HG03571 (cell line): ENCODE measurements around the gene PGM5.
"Not testable (repeated sequence)": the region's sequence is repeated elsewhere in the genome, so short reads cannot be mapped to it uniquely, and the experiment has no call there.

Experiments used
- ATAC-seq: cut with Tn5 transposase; IDR thresholded peaks from one replicate; pipeline ENCODE4 v1.9.1; 2021; ENCODE audit not compliant: unreplicated experiment

The PGM5 gene

DNA sequence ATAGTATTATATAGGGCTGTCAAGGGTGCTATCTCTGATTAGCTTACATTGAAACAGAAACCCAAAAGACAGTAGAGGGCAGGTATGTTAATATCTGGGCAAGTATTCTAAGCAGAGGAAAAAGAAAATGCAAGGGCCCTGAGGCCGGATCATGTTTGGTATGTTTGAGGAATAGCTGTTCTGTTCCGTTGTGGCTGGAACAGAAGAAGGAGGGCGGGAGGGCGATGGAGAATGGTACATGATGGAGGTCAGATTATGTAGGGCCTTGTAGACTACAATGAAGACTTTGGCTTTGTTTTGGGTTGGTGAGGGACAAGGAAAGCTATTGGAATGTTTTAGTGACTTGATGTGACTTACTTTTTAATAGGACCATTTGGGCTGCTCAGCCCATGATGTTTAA lies 19.4 kb downstream of the PGM5 start:
- ATAC-seq: not testable (repeated sequence)

- ATAC-seq: peak; percentile 89
Measured at GRCh38 chr9:68377723-68378122, 21.3 kb downstream of the PGM5 start.

- not testable (repeated sequence) for ATAC-seq
Measured at GRCh38 chr9:68383894-68384293, 27.5 kb downstream of the PGM5 start.

DNA sequence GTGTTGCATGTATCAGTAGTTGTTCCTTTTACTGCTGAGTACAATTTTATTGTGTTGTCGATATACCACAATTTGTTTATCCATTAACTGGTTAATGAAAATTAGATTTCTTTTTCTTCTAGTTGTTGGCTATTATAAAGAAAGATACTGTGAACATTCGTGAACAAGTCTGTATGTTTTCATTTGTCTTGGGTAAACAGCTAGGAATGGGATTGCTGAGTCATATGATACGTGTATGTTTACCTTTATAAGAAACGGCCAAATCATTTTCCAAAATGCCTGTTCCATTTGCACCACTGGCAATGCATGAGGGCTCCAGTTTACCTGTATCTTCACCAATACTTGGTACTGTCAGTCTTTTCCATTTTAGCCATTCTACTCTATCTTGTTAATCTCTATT lies 33.1 kb downstream of the PGM5 start:
- ATAC-seq: not testable (repeated sequence)

DNA sequence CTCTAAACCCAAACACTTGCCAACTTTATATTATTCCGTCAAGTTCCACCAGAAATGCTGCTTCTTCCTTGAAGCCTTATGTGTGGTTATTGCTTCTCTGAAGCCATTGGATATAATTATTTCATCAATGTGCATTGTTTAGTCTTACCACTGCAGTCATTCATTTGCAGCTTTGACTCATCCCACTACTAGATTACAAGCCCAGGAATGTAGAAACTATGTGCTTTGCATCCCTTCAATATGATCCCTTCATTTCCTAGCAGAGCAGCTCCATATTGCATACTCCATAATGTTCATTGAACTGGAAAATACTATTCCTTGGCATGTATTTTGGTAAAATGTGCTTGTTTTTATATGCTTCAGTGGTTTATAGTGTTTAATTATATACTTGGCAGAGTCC lies 34.3 kb downstream of the PGM5 start:
- not testable (repeated sequence) for ATAC-seq

DNA sequence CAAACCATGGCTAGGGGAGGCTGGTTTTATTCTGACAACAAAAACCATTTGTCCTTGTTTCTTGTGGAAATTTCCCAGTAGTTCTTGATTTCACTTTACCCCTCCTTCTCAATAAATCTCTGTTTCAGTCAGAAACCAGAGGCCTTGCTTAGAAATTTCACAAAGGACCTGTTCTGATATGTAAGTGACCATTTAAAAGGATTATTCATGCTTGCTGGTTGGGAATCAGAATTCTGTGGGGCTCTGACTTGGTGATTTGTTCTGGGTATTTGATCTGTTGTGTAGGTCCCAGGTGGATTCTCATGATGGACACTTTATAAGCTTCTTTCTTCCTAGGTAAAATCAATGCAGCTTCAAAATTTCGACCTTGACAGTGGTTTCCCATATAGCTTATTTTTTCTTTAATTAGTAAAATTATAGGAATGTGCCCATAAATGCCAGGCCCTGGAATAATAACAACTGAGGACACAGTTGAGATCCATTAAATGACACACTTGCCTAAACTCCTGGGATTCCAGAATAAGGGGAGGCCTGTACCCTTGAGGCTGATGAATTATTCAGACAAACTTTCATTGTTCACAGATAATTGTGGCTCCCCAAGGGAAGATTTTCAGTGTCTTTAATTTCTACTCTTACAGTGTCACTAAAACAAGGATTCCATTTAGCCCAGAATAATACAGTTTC lies 40.1 kb downstream of the PGM5 start:
- ATAC-seq: not testable (repeated sequence)

- not testable (repeated sequence) for ATAC-seq
Measured at GRCh38 chr9:68397095-68397423, 40.6 kb downstream of the PGM5 start.

GRCh38 chr9:68397796-68398195 lies 41.4 kb downstream of the PGM5 start:
- ATAC-seq: not testable (repeated sequence)

DNA sequence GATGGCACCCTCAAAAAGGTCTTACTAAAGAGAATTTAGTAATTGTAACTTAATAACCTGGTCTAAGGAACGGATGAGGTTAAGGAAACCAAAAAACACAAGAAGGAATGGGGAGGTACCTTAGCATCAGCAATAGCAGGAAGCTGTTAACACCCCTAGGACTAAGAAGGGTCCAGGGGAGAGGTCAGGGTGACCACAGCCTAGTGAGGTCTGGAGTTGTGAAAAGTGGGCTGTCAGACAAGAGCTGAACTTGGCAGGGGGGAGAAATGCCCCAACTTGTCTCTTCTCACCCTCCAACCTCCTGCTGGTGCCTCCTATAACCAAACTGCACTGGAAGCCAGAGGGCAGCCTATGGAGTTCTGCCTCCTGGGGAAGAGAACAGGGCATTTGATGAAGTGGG lies 41.9 kb downstream of the PGM5 start:
- ATAC-seq: not testable (repeated sequence)

DNA sequence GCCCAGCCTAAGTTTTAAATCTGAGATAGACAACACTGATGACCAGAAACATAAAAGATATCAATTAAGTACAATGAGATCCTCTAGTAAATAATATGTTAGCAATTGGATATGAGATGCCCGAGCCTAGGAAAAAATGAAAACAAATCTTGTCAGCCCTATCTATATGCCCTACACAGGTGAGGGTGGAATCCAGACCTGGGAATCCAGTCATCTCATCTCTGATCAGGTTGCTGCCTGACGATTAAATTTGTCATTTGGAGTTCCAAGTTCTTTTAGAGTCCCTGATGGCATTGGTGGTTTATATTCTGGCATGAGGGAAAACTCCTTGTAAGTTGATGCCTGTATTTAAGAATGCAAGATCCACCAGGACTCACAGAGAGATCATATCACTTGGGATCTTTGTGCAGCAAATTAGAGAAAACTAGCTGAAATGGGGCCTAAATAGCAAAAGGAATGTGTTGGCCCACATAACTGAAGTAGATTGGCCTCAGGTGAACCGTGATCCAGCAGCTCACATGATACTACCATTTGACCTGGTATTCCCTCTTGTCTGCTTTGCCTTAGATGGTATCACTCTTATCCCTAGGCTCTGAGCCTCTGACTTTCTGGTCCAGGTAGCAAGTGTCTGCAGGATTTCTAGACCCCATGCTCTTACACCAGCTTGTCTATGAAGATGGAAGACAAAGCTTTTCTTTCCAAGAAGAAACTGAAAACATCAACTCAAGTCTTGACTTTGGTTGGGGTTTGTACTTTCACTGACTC lies 48.2 kb downstream of the PGM5 start:
- ATAC-seq: not testable (repeated sequence)

GRCh38 chr9:68411865-68412264 lies 55.5 kb downstream of the PGM5 start:
- ATAC-seq: not testable (repeated sequence)

- ATAC-seq: not testable (repeated sequence)
Measured at GRCh38 chr9:68412754-68413153, 56.3 kb downstream of the PGM5 start.

DNA sequence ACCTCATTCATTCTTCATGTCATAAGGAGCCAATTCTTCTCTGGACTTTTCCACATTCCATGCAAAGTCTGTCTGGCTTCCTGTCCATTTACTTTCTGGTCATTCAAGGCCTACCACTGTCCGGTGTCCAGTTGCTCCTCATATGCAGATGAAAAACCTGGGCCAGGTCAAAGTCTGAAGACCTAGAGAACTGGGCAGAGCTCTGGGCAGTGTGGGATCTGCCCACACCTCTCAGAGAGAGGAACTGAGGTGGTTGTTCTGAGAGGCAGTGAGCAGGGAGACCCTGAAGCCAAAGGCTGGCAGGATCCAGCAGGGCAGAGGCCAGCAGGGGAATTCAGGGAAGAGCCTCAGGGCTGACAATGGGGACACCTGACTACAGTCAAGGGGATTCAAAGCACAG lies 58.7 kb downstream of the PGM5 start:
- not testable (repeated sequence) for ATAC-seq

DNA sequence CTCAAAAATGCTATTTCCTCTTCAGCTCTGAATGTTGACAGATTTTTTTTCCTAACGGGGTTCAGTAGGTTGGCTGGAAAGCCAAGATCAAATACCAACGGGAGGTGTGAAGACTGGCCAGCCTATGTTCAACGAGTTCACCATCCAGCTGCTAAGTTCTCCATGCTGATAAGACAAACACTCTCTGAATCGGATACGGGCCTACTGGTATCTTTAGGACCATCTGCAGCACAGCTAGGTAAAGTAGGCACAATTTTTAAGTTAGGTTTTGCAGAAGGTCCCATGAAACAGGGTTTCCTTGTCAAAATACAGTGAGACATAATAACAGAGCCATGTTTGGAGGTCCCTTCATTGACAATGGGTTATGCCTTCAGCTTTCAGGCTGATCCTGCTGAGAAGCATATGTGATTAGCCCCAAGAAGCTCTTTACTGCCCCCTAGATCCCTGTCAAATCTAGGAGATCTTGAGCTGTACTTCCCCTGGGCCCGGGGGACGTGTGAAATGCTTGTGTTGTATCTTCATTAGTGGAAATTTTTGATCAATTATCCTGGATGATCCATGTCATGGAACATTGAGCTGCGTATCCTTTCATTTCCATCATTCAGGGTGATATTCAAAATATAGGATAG lies 60.6 kb downstream of the PGM5 start:
- no peak for ATAC-seq

GRCh38 chr9:68417762-68418161 lies 61.4 kb downstream of the PGM5 start:
- no peak for ATAC-seq

GRCh38 chr9:68418259-68418845 lies 61.9 kb downstream of the PGM5 start:
- no peak for ATAC-seq

DNA sequence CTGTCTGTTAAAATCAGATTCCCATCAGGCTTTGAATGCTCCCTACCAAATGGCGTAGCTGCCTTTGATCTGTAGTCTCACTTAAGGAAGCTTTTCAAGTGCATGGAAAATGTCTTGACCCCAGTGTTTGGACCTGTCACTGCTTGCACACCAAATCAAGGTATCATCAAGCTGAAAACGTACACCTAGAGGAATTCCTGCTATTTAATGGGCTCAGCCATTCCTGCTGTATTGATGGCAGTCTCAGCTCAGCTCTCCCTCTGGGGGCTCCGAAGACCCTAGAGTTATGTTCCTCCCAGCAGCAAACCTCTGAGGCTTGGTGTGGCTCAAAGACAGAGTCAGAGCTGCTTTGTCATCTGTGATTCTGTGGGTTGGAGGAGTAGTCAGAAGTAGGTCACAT lies 63.5 kb downstream of the PGM5 start:
- ATAC-seq: no peak

DNA sequence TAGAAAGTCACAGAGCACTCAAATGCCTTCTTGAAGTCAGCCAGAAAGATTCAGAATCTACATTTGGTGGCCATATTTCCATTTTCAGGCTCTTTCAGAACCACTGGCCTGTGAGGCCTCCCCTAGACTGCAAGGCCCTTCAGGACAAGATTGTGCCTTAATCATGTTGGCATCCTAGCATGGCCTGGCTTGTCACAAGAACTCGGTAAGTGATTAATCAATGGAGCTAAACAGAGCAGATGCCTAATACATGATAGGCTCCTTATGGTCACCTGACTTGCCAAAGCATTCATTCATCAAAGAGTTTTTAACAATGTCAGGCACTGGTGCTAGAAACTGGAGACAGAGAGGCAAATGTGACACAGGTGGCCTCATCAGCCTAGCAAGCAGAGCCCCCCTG lies 70.3 kb downstream of the PGM5 start:
- no peak for ATAC-seq

DNA sequence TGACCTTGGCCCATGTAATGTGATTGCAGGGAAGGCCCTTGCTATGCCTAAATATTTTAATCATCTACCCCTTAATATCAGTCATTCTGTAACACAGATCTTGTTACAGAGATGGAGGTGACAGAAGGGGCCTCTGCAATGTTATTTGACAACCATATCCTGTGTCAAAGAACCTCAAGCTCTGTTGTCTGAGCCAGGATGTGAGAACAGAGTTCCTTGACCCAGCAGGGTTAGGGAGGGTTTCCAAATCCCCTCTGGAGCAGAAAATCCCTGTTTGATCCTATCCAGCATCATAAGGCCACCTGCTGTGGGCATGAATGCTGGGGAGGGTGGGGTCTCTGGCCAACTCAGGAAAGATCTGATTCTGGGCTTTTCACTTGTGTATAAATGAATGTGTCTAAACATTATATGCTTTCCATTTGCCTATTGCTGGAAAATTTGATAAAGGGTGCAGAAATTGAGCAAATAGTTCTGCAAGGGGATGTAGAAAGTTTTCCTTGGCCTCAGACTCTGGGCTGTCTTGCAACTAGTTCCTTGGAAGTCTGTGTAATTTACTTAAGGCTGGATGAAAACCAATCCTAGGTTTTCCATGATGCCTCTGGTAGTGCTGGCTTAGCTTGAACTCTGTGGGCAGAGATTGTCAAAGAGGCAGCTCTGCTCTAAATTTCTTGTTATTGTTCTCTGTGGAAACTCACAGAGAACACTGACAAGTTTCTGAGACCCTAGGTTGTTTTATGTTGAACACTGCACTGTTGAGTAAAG lies 71.0 kb downstream of the PGM5 start:
- no peak for ATAC-seq

DNA sequence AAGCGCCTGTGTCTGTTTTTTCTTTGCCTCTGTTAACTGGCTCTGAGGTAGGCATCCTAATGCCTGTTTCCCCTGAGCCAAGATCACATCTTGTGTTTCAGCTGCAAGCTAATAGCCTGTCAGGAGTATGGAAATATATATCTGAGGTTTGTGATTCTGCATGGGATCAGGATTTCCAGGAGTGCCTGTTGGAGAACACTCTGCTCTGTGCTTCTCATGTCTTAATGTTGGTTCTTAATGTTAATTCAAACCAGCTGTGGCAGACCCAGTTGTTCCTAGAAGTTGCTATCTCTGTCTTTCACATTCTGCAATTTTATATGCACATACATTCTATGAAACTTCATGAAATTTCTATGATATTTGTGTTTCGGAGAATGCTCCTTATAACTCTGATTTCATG lies 72.1 kb downstream of the PGM5 start:
- no peak for ATAC-seq

DNA sequence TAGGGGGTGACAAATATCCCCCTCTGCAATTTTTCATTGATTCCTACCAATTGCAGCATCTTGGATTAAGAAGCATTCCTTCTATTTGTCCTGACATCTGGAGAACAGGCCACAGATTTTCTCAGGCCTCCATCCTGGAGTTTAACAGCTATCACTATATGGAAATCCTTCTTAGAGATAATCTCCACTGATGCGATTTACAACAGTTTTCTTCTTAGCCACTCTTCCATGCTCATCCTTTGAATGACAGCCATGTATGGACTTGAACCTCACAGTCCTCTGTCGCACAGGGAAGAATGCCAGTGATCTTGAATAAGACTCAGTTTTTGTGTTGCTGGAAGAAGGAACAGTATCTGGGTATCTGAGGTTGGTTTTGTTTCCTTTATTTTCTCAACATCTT lies 73.2 kb downstream of the PGM5 start:
- no peak for ATAC-seq
